HCT116 (cell line): ENCODE results near the gene SERTAD2. TPM values are rescaled to one million over a fixed set of nuclear protein-coding genes. Genes with fewer than 3 reads are reported as not detected.

Experiments used
- ATAC-seq: fragments of 200-7000 bp; cut with Tn5 transposase; 2 replicates; pipeline ENCODE4 v1.9.1; 2020; ENCODE audit warnings: mild to moderate bottlenecking, moderate library complexity
- BruUV-seq: library from RNA; stranded (reverse); fragments of 400-500 nt; replicated peaks from 2 replicates; lab custom pipeline; 2021; lab: Mats Ljungman, UMichigan
- CTCF ChIA-PET: fragments of 300-600 bp; sonication (Branson Sonifier 250); formaldehyde crosslinking; loops from one replicate; lab custom pipeline; 2021; ENCODE audit warnings: antibody characterized with exemption; lab: Charles Lee
- POLR2A ChIA-PET: fragments of 300-600, 350-600 bp; sonication (Branson Sonifier 250); formaldehyde crosslinking; loops from one replicate; lab custom pipeline; 2021; ENCODE audit warnings: antibody characterized with exemption; lab: Charles Lee
- RAD21 ChIA-PET, 2 experiments: fragments of 300-600 bp; sonication (Branson Sonifier 250); formaldehyde crosslinking; loops; one replicate each; lab custom pipeline; 2023; ENCODE audit warnings: low total read pairs in 2 of 2; ENCODE audit not compliant: uncharacterized antibody in 2 of 2, unreplicated experiment in 2 of 2, low non-redundant PET in 1 of 2; lab: Charles Lee
- DNase-seq: peaks from one replicate; pipeline ENCODE4 v3.0.0-alpha.2; 2010; ENCODE audit warnings: low read depth, low spot score
- H2AFZ ChIP-seq: fragments of 200-600 bp; shearing (Covaris generic), sonication (generic); 2 replicates; pipeline ENCODE4 v1.6.1; 2017; ENCODE audit warnings: low read depth, mixed run types, mixed read lengths, antibody characterized with exemption, low read length; ENCODE audit not compliant: poor library complexity, severe bottlenecking
- H3K27ac ChIP-seq: 2 replicates; pipeline ENCODE4 v1.5.1; 2012; ENCODE audit warnings: low read depth, low read length
- H3K27me3 ChIP-seq: fragments of 200-600 bp; sonication (generic); 2 replicates; pipeline ENCODE4 v1.6.1; 2016; ENCODE audit warnings: mixed run types, low read length, mixed read lengths; ENCODE audit not compliant: insufficient read depth
- H3K36me3 ChIP-seq, 2 experiments: fragments of 200-500 bp in 1 of 2; fragments of 200-600 bp in 1 of 2; sonication (Bioruptor generic) in 1 of 2; sonication (generic) in 1 of 2; 2 replicates each; pipeline versions ENCODE4 v1.5.1 to v1.6.1; 2014 to 2016; ENCODE audit warnings: low read length in 2 of 2, inconsistent platforms in 1 of 2, mixed read lengths in 1 of 2, mixed run types in 1 of 2; ENCODE audit not compliant: insufficient read depth in 2 of 2, control insufficient read depth in 1 of 2
- H3K4me1 ChIP-seq, 2 experiments: fragments of 200-600 bp in 1 of 2; sonication (generic) in 1 of 2; 2 replicates each; pipeline versions ENCODE4 v1.5.1 to v1.6.1; 2012 to 2017; ENCODE audit warnings: low read length in 2 of 2, inconsistent platforms in 1 of 2, mild to moderate bottlenecking in 1 of 2, mixed read lengths in 1 of 2, mixed run types in 1 of 2, moderate library complexity in 1 of 2; ENCODE audit not compliant: insufficient read depth in 2 of 2, control insufficient read depth in 1 of 2
- H3K4me2 ChIP-seq: fragments of 200-600 bp; sonication (generic); 2 replicates; pipeline ENCODE4 v1.6.1; 2017; ENCODE audit warnings: mixed run types, low read length, mixed read lengths
- H3K4me3 ChIP-seq, 2 experiments: fragments of 200-600 bp in 1 of 2; sonication (generic) in 1 of 2; replicated peaks in 1 of 2; 2 replicates each; pipeline ENCODE4 v1.5.1; 2011 to 2016; ENCODE audit warnings: low read length in 2 of 2, control low read depth in 1 of 2, low read depth in 1 of 2, mild to moderate bottlenecking in 1 of 2, mixed read lengths in 1 of 2, mixed run types in 1 of 2
- H3K79me2 ChIP-seq: fragments of 200-600 bp; sonication (generic); 2 replicates; pipeline ENCODE4 v1.6.1; 2017; ENCODE audit warnings: mild to moderate bottlenecking, mixed run types, low read length, moderate library complexity, mixed read lengths; ENCODE audit not compliant: insufficient read depth
- H3K9ac ChIP-seq: fragments of 200-600 bp; sonication (generic); 2 replicates; pipeline ENCODE4 v1.6.1; 2016; ENCODE audit warnings: low read length, mixed read lengths
- H3K9me2 ChIP-seq: fragments of 200-600 bp; sonication (generic), shearing (Covaris generic); 2 replicates; pipeline ENCODE4 v1.6.1; 2017; ENCODE audit warnings: mixed run types, mild to moderate bottlenecking, moderate library complexity; ENCODE audit not compliant: insufficient read depth
- H3K9me3 ChIP-seq, 2 experiments: fragments of 200-500 bp in 1 of 2; fragments of 200-600 bp in 1 of 2; sonication (Bioruptor generic) in 1 of 2; sonication (generic) in 1 of 2; 2 replicates each; pipeline ENCODE4 v1.6.1; 2014 to 2017; ENCODE audit warnings: low read length in 2 of 2, mixed read lengths in 2 of 2, inconsistent platforms in 1 of 2, low read depth in 1 of 2, mild to moderate bottlenecking in 1 of 2, mixed run types in 1 of 2, moderate library complexity in 1 of 2; ENCODE audit not compliant: control insufficient read depth in 1 of 2, insufficient read depth in 1 of 2
- H4K20me1 ChIP-seq: fragments of 200-600 bp; sonication (generic), shearing (Covaris generic); 2 replicates; pipeline ENCODE4 v1.6.1; 2017; ENCODE audit warnings: mixed run types, mild to moderate bottlenecking, moderate library complexity; ENCODE audit not compliant: insufficient read depth
- CBX3 ChIP-seq: IDR thresholded peaks from 2 replicates; pipeline ENCODE4 v1.6.1; 2012; ENCODE audit warnings: low read depth
- CEBPB ChIP-seq: IDR thresholded peaks from 2 replicates; pipeline ENCODE4 v1.6.1; 2012; ENCODE audit warnings: low read depth
- EGR1 ChIP-seq: IDR thresholded peaks from 2 replicates; pipeline ENCODE4 v1.6.1; 2012; ENCODE audit warnings: low read depth
- EZH2 ChIP-seq: fragments of 200-600 bp; sonication (generic); IDR thresholded peaks from 2 replicates; pipeline ENCODE4 v1.6.1; 2017; ENCODE audit warnings: antibody characterized with exemption, mixed run types
- EZH2phosphoT487 ChIP-seq: fragments of 200-600 bp; IDR thresholded peaks from 2 replicates; pipeline ENCODE4 v1.6.1; 2018; ENCODE audit warnings: antibody characterized with exemption, borderline replicate concordance
- JUND ChIP-seq: IDR thresholded peaks from 2 replicates; pipeline ENCODE4 v1.6.1; 2012
- RAD21 ChIP-seq: IDR thresholded peaks from 2 replicates; pipeline ENCODE4 v1.6.1; 2012; ENCODE audit warnings: low read depth, mild to moderate bottlenecking
- SRF ChIP-seq: IDR thresholded peaks from 2 replicates; pipeline ENCODE4 v1.6.1; 2012; ENCODE audit warnings: low read depth
- ZFX ChIP-seq: fragments of 450-650 bp; IDR thresholded peaks from 2 replicates; pipeline ENCODE4 v1.6.1; 2017
- ZNF274 ChIP-seq: fragments of 200-500 bp; sonication (Bioruptor generic); IDR thresholded peaks from 2 replicates; pipeline ENCODE4 v1.6.1; 2014; ENCODE audit warnings: mild to moderate bottlenecking, low read depth, low read length, inconsistent platforms
- intact Hi-C: fragments of 100-400 bp; cut with micrococcal nuclease; formaldehyde crosslinking; loops from 2 replicates; pipeline ENCODE4 v1.10.0; 2022
- total RNA-seq: library from RNA; stranded (reverse); gene quantifications from one replicate; pipeline ENCODE4 v1.2.1, GENCODE V29; 2021; ENCODE audit not compliant: unreplicated experiment
- TF ChIP-seq, protein P1 (sequence below): IDR thresholded peaks from 2 replicates; pipeline ENCODE4 v1.6.1; 2011; ENCODE audit warnings: mild to moderate bottlenecking, low read length, moderate library complexity; ENCODE audit not compliant: insufficient replicate concordance; ENCODE audit errors: extremely low read depth
- TF ChIP-seq, protein P2 (sequence below): IDR thresholded peaks from 2 replicates; pipeline ENCODE4 v1.6.1; 2012

Gene SERTAD2
- total RNA-seq, 1 experiment from 2014 or later: 80.1 TPM

DNA sequence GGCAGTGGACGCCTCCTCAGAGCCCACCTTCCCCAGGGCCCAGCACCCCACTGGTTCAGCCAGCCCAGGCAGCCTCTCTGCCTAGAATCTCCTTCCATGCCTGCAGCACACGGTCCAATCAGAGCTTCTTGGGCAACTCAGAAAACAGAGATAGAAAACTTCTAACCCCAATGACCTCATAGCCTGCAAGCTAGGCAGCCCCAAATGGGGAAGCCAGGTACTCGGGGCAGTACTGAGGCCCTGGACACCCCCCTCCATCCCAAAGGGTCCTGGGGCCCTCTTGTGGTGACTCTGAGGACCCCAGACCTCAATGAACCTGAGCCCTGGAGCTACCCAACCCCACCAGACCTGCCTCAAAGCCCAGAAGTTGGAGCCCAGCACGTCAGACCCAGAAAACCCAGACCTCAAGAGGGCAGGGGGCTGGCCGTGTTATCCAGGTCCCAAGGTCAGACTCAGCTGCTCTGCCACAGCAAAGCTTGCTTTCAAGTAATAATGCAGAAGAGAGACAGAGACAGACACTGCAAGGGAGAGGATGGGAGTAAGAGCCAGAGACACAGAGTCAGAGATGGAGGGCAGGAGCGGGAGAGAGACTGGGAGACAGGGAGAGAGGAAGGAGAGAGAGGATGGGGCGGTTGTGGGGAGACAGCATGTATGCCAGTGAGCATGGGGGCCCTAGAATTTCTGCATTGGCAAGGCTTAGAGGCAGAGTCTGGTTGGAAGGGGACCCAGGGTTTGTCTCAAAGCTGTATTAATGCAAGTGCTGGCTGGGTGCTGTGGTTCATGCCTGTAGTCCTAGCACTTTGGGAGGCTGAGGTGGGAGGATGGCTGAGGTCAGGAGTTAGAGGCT lies 28.2 kb downstream of the SERTAD2 start:
- no peaks in the 10 kb centered on the region for H3K9me3 ChIP-seq
- DNase-seq: no peak
- H3K4me3 ChIP-seq: no peak overlapping the region
- no peak overlapping the region for H3K9ac ChIP-seq
- BruUV-seq: no TSS peak
- no peaks in the 10 kb centered on the region for H4K20me1 ChIP-seq
- peaks cover 0 to 1% of the 10 kb centered on the region in 2 experiments; a peak in 1 of 4 replicates for H3K36me3 ChIP-seq
- H3K79me2 ChIP-seq: no peaks in the 10 kb centered on the region
- ChIA-PET RAD21 (no interaction called here), CTCF (no interaction called here), POLR2A (no interaction called here)
- intact Hi-C loops: no loop called here
- no peaks in the 10 kb centered on the region for H3K4me1 ChIP-seq
- H3K9me2 ChIP-seq: no peaks in the 10 kb centered on the region
- H2AFZ ChIP-seq: no peak overlapping the region
- ATAC-seq: no peak; the same call in 1 of the 2 replicates
- TF ChIP-seq SRF: no peak
- no peak for TF ChIP-seq ZNF274
- no peak for TF ChIP-seq EZH2phosphoT487
- no peak for TF ChIP-seq RAD21
- TF ChIP-seq JUND: no peak
- TF ChIP-seq CBX3: no peak
- TF ChIP-seq CEBPB: no peak
- TF ChIP-seq EZH2: no peak
- TF ChIP-seq ZFX: no peak
- TF ChIP-seq, protein P1, sequence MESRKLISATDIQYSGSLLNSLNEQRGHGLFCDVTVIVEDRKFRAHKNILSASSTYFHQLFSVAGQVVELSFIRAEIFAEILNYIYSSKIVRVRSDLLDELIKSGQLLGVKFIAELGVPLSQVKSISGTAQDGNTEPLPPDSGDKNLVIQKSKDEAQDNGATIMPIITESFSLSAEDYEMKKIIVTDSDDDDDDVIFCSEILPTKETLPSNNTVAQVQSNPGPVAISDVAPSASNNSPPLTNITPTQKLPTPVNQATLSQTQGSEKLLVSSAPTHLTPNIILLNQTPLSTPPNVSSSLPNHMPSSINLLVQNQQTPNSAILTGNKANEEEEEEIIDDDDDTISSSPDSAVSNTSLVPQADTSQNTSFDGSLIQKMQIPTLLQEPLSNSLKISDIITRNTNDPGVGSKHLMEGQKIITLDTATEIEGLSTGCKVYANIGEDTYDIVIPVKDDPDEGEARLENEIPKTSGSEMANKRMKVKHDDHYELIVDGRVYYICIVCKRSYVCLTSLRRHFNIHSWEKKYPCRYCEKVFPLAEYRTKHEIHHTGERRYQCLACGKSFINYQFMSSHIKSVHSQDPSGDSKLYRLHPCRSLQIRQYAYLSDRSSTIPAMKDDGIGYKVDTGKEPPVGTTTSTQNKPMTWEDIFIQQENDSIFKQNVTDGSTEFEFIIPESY: no peak
- TF ChIP-seq, protein P2, sequence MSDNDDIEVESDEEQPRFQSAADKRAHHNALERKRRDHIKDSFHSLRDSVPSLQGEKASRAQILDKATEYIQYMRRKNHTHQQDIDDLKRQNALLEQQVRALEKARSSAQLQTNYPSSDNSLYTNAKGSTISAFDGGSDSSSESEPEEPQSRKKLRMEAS: no peak
- TF ChIP-seq EGR1: no peak
- H3K27ac ChIP-seq: no peak overlapping the region
- H3K27me3 ChIP-seq: no peaks in the 10 kb centered on the region
- no peak overlapping the region for H3K4me2 ChIP-seq
